Measurements from ENCODE around the gene MEX3D.
"Not testable (repeated sequence)": the region's sequence is repeated elsewhere in the genome, so short reads cannot be mapped to it uniquely, and the experiment has no call there.

MEX3D gene

GRCh38 chr19:1533510-1534150, 34.5 kb downstream of the MEX3D start:
- DNase-seq = no peak

GRCh38 chr19:1532003-1532402, 36.1 kb downstream of the MEX3D start:
- no peak for DNase-seq

- DNase-seq = no peak
Measured at GRCh38 chr19:1531587-1531986, 36.5 kb downstream of the MEX3D start.

- DNase-seq = not testable (repeated sequence)
Measured at GRCh38 chr19:1530856-1531255, 37.3 kb downstream of the MEX3D start.

- DNase-seq = no peak
Measured at GRCh38 chr19:1529430-1529816, 38.7 kb downstream of the MEX3D start.

GRCh38 chr19:1528596-1529429, 39.3 kb downstream of the MEX3D start:
- no peak for DNase-seq

- no peak for DNase-seq
Measured at GRCh38 chr19:1527650-1528309, 40.3 kb downstream of the MEX3D start.

GRCh38 chr19:1526979-1527649, 41.0 kb downstream of the MEX3D start:
- DNase-seq = no peak

- no peak for DNase-seq
Measured at GRCh38 chr19:1526066-1526778, 41.9 kb downstream of the MEX3D start.

GRCh38 chr19:1525343-1525742, 42.8 kb downstream of the MEX3D start:
- DNase-seq = no peak

GRCh38 chr19:1524972-1525325, 43.2 kb downstream of the MEX3D start:
- DNase-seq = no peak

GRCh38 chr19:1524287-1524971, 43.7 kb downstream of the MEX3D start:
- DNase-seq = no peak

- no peak for DNase-seq
Measured at GRCh38 chr19:1523412-1524286, 44.5 kb downstream of the MEX3D start, which contains the start of gene PLK5. Gene PLK5, plus strand, starts transcription at chr19:1524077. Its CDS starts 2,920 bp downstream, at chr19:1526997.

GRCh38 chr19:1522838-1523237, 45.3 kb downstream of the MEX3D start:
- no peak for DNase-seq

GRCh38 chr19:1522061-1522460, 46.1 kb downstream of the MEX3D start:
- no peak for DNase-seq

GRCh38 chr19:1521636-1522035, 46.5 kb downstream of the MEX3D start:
- DNase-seq = no peak

- no peak for DNase-seq
Measured at GRCh38 chr19:1520203-1520780, 47.8 kb downstream of the MEX3D start.

- DNase-seq = not testable (repeated sequence)
Measured at GRCh38 chr19:1519802-1520201, 48.3 kb downstream of the MEX3D start.

GRCh38 chr19:1518471-1518870, 49.7 kb downstream of the MEX3D start:
- DNase-seq = no peak

- DNase-seq = no peak
Measured at GRCh38 chr19:1516395-1516753, 51.8 kb downstream of the MEX3D start.

Data from hematopoietic multipotent progenitor cell treated with erythropoietin and hydrocortisone succinate and interleukin-3 and kit ligand, for 4 days (in vitro differentiated cells).